ENCODE results near the gene SETD2. TPM values are rescaled to one million over a fixed set of nuclear protein-coding genes. Genes with fewer than 3 reads are reported as not detected.
A peak's percentile ranks its signal among the peaks of the same experiment; 100 is the strongest.
"Not testable (repeated sequence)": the region's sequence is repeated elsewhere in the genome, so short reads cannot be mapped to it uniquely, and the experiment has no call there.

Gene SETD2
- total and polyA plus RNA-seq, 2 experiments from 2014 or later: 14.2 to 36.0 TPM

DNA sequence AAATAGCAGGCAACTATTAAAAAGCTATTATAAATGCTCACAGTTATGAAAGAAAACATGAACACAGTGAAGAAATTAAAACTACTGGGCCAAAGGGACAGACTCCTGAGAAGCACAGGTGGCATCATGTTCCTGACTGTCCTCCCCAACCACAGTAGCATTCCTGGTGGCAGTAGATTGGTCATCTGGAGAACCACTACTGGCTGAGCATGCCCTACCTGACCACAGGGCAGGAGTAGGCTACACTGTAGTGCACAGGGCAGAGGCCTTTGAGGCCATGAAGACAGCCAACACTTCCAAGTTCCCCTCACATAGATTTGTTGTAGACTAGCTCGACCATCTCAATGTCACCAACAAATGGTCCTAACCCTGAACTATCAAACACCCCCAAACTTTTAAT is 135.2 kb downstream of the SETD2 start:
- Histone ChIP-seq H3K9me3 (ENCODE audit: low read depth) (no peaks in the 10 kb centered on the region), H3K4me3 (no peak overlapping the region), H3K4me1 (ENCODE audit: low read depth) (peaks cover 9% of the 10 kb centered on the region), H3K27ac (peak overlapping the region; percentile 87), H3K36me3 (peaks cover 3% of the 10 kb centered on the region), H3K27me3 (no peaks in the 10 kb centered on the region)
- DNase-seq (ENCODE audit: low read depth in 1 of 2, low spot score in 1 of 2): no peak
- TF ChIP-seq, protein P1, sequence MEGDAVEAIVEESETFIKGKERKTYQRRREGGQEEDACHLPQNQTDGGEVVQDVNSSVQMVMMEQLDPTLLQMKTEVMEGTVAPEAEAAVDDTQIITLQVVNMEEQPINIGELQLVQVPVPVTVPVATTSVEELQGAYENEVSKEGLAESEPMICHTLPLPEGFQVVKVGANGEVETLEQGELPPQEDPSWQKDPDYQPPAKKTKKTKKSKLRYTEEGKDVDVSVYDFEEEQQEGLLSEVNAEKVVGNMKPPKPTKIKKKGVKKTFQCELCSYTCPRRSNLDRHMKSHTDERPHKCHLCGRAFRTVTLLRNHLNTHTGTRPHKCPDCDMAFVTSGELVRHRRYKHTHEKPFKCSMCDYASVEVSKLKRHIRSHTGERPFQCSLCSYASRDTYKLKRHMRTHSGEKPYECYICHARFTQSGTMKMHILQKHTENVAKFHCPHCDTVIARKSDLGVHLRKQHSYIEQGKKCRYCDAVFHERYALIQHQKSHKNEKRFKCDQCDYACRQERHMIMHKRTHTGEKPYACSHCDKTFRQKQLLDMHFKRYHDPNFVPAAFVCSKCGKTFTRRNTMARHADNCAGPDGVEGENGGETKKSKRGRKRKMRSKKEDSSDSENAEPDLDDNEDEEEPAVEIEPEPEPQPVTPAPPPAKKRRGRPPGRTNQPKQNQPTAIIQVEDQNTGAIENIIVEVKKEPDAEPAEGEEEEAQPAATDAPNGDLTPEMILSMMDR (IDR thresholded peaks at IDR 0.05; ENCODE audit: low read depth, low read length): no peak

DNA sequence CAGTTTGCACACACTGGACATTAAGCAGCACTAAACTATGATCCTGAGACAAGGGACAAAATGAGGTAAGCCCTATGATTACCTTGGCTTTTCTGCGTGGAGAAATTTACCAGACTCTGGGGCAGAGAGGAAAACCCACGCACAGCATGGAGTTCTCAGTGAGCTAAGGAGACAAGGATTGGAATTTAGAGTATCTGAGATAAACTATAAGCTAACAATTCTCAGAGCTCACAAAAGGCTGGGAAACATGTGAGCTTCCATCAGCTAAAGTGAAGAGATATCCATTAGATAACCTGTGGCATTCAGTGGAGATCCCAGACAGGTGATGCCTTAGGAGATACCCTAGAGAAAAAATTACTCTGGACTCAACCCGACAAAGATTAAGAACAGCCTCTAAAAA is 135.8 kb downstream of the SETD2 start:
- Histone ChIP-seq H3K4me3 (no peak overlapping the region), H3K4me1 (ENCODE audit: low read depth) (peaks cover 9% of the 10 kb centered on the region), H3K27ac (peak overlapping the region; percentile 87), H3K9me3 (ENCODE audit: low read depth) (no peaks in the 10 kb centered on the region), H3K27me3 (no peaks in the 10 kb centered on the region), H3K36me3 (peaks cover 3% of the 10 kb centered on the region)
- TF ChIP-seq, protein P1 (IDR thresholded peaks at IDR 0.05; ENCODE audit: low read depth, low read length): no peak
- DNase-seq (ENCODE audit: low read depth in 1 of 2, low spot score in 1 of 2): peak in 1 of 2 donors; percentile 13

DNA sequence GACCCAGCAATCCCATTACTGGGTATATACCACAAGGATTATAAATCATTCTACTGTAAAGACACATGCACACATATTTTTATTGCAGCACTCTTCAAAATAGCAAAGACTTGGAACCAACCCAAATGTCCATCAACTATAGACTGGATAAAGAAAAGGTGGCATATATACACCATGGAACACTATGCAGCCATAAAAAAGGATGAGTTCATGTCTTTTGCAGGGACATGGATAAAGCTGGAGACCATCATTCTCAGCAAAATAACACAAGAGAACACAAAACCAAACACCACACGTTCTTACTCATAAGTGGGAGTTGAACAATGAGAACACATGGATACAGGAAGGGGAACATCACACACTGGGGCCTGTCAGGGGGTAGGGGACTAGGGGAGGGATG is 137.5 kb downstream of the SETD2 start:
- not testable (repeated sequence) for H3K27ac ChIP-seq; H3K4me3 ChIP-seq; DNase-seq (ENCODE audit: low read depth in 1 of 2, low spot score in 1 of 2); H3K36me3 ChIP-seq; H3K9me3 ChIP-seq (ENCODE audit: low read depth); H3K27me3 ChIP-seq
- H3K4me1 ChIP-seq (ENCODE audit: low read depth): peaks cover 13% of the 10 kb centered on the region

DNA sequence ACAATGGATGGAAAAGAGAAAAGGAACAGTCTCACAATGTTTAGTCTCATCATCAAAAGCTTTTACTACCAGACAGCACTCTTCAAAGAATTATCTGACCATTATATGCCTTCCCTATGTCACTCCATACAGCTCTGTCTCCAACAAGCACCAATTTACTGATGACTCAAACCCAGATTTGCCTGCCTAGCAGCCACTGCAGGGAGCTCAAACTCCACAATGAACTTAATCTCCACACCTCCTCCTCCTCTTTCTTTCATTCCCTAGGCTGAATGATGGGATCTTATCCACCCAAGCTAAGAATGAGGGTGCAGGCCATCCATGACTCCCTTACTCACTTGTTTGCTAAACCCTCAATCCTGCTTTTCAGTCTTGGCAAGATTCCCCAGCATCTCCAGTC is 139.0 kb downstream of the SETD2 start:
- H3K27ac ChIP-seq: no peak overlapping the region
- H3K27me3 ChIP-seq: no peaks in the 10 kb centered on the region
- TF ChIP-seq, protein P1 (IDR thresholded peaks at IDR 0.05; ENCODE audit: low read depth, low read length): no peak
- no peaks in the 10 kb centered on the region for H3K9me3 ChIP-seq (ENCODE audit: low read depth)
- H3K4me3 ChIP-seq: no peak overlapping the region
- peaks cover 9% of the 10 kb centered on the region for H3K36me3 ChIP-seq
- DNase-seq (ENCODE audit: low read depth in 1 of 2, low spot score in 1 of 2): peak in 1 of 2 donors; percentile 30
- H3K4me1 ChIP-seq (ENCODE audit: low read depth): peaks cover 13% of the 10 kb centered on the region

DNA sequence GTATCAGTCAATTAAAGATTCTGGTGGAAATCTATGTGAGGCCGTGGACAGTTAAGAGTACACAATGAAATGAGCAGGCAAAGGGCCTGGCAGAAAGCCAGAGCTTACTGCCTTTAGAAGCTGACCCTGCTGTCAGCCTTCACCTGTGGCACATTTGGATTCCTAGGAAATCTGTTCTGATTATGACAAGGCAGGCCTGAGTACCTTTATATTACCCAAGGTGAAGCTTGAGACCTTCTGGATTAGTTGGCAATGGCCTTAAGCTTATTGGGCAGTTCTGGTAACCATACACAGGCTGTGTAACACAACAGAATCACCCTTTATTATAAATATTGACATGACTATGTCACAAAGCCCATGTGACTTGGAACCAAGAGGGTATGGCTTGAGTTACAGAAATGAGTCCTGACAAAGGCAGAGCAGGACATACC is 141.3 kb downstream of the SETD2 start:
- Histone ChIP-seq H3K27me3 (no peaks in the 10 kb centered on the region), H3K9me3 (ENCODE audit: low read depth) (no peaks in the 10 kb centered on the region), H3K4me1 (ENCODE audit: low read depth) (peaks cover 4% of the 10 kb centered on the region), H3K4me3 (no peak overlapping the region), H3K27ac (peak overlapping the region; percentile 60), H3K36me3 (peaks cover 20% of the 10 kb centered on the region)
- DNase-seq (ENCODE audit: low read depth in 1 of 2, low spot score in 1 of 2): peak; percentile 13 to 37
- TF ChIP-seq, protein P1 (IDR thresholded peaks at IDR 0.05; ENCODE audit: low read depth, low read length): no peak

DNA sequence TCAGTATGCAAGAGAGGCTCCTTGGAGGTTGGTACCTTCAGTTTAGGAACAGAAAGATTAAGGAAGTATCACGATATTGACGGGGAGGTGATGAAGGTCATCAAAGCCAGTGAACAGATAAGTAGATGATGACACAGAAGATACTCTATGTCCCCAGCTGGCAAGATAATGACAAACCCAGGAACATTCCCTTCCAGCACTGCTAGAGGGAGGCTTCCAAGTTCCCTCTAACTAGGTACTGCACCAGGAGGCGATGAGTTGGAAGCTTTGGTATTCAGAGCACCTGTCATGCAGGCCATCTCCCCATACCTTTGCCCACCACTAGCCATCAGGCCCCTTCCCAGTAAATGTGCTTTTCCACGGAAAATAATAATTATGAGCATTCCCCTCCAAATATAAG is 143.6 kb downstream of the SETD2 start:
- Histone ChIP-seq H3K27me3 (no peaks in the 10 kb centered on the region), H3K4me1 (ENCODE audit: low read depth) (peaks cover 4% of the 10 kb centered on the region), H3K36me3 (peaks cover 29% of the 10 kb centered on the region), H3K27ac (no peak overlapping the region), H3K9me3 (ENCODE audit: low read depth) (no peaks in the 10 kb centered on the region), H3K4me3 (no peak overlapping the region)
- DNase-seq (ENCODE audit: low read depth in 1 of 2, low spot score in 1 of 2): no peak
- TF ChIP-seq, protein P1 (IDR thresholded peaks at IDR 0.05; ENCODE audit: low read depth, low read length): no peak
